Progenitor cell of endocrine pancreas (in vitro differentiated cells): ENCODE data around the gene CACNG6. TPM values are rescaled to one million over a fixed set of nuclear protein-coding genes. Genes with fewer than 3 reads are reported as not detected.

ENCODE experiments used
- DNase-seq: peaks from one replicate; pipeline ENCODE4 v3.0.0; 2021; ENCODE audit warnings: low spot score; ENCODE audit not compliant: unreplicated experiment
- H3K27ac Mint-ChIP-seq: 2 replicates; pipeline ENCODE4 v1.8.0; 2021; ENCODE audit warnings: mild to moderate bottlenecking, moderate library complexity, mixed read lengths
- H3K27me3 Mint-ChIP-seq: 2 replicates; pipeline ENCODE4 v1.8.0; 2021; ENCODE audit warnings: mixed read lengths
- H3K36me3 Mint-ChIP-seq: 2 replicates; pipeline ENCODE4 v1.8.0; 2022; ENCODE audit warnings: mixed read lengths; ENCODE audit not compliant: insufficient read depth
- H3K4me1 Mint-ChIP-seq: 2 replicates; pipeline ENCODE4 v1.8.0; 2021; ENCODE audit warnings: low read depth, mixed read lengths
- H3K4me3 Mint-ChIP-seq: 2 replicates; pipeline ENCODE4 v1.8.0; 2021; ENCODE audit warnings: low read depth, mild to moderate bottlenecking, moderate library complexity, mixed read lengths
- H3K9me3 Mint-ChIP-seq: 2 replicates; pipeline ENCODE4 v1.8.0; 2021; ENCODE audit warnings: low read depth, mixed read lengths
- total RNA-seq: library from RNA; stranded (reverse); gene quantifications from 2 replicates; pipeline ENCODE4 v1.2.1, GENCODE V29; 2021
- TF ChIP-seq, protein P1 (sequence below): fragments of 200-600 bp; sonication (generic); IDR thresholded peaks from one replicate; pipeline ENCODE4 v1.5.0; 2021; ENCODE audit warnings: antibody characterized with exemption, mild to moderate bottlenecking; ENCODE audit not compliant: unreplicated experiment

Gene CACNG6
- total RNA-seq, 1 donor from 2014 or later = 7.6 TPM

DNA sequence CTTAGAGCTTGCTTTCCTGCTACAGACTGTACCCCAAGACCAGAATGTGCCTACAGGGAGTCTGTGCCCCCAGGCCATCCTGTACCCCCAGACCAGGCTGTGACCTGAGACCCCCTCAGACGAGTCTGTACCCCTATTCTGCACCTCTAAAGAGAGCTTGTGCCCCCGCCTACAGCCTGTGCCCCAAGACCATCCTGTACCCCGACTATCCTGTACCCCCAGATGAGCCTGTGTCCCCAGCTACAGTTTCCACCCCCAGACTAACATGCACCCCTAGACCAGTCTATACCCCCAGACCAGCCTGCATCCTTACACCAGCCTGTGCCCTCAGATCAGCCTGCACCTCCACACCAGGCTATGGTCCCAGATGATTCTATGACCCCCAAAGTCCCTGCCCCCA lies 2.0 kb downstream of the CACNG6 start:
- H3K9me3 Mint-ChIP-seq = no peaks in the 10 kb centered on the region
- peaks cover 38% of the 10 kb centered on the region for H3K27me3 Mint-ChIP-seq
- no peak overlapping the region for H3K4me3 Mint-ChIP-seq
- DNase-seq = no peak
- TF ChIP-seq, protein P1, sequence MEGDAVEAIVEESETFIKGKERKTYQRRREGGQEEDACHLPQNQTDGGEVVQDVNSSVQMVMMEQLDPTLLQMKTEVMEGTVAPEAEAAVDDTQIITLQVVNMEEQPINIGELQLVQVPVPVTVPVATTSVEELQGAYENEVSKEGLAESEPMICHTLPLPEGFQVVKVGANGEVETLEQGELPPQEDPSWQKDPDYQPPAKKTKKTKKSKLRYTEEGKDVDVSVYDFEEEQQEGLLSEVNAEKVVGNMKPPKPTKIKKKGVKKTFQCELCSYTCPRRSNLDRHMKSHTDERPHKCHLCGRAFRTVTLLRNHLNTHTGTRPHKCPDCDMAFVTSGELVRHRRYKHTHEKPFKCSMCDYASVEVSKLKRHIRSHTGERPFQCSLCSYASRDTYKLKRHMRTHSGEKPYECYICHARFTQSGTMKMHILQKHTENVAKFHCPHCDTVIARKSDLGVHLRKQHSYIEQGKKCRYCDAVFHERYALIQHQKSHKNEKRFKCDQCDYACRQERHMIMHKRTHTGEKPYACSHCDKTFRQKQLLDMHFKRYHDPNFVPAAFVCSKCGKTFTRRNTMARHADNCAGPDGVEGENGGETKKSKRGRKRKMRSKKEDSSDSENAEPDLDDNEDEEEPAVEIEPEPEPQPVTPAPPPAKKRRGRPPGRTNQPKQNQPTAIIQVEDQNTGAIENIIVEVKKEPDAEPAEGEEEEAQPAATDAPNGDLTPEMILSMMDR = no peak
- H3K36me3 Mint-ChIP-seq = no peaks in the 10 kb centered on the region
- no peak overlapping the region for H3K27ac Mint-ChIP-seq
- H3K4me1 Mint-ChIP-seq = peaks cover 3% of the 10 kb centered on the region

DNA sequence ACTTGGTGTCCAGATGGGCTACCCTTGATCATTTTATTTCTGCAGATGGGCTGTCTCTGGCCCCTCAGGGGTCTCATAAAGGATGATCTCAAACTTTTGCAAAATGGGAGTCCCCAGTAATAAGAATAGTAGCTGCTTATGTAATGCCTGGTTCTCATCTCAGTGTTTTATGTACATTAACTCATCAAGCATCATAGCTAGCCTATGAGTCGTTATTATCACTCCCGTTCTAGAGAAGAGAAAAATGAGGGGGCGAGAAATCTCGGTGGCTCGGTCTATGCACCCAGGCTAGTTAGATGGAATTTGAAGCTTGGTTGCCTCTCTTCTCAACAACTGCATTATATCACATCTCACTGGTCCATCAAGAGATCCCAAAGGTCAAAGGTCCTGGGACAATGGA lies 3.4 kb downstream of the CACNG6 start:
- H3K4me1 Mint-ChIP-seq = peaks cover 3% of the 10 kb centered on the region
- no peak overlapping the region for H3K27ac Mint-ChIP-seq
- TF ChIP-seq, protein P1 = no peak
- H3K9me3 Mint-ChIP-seq = no peaks in the 10 kb centered on the region
- H3K4me3 Mint-ChIP-seq = no peak overlapping the region
- DNase-seq = no peak
- H3K27me3 Mint-ChIP-seq = peaks cover 42% of the 10 kb centered on the region
- no peaks in the 10 kb centered on the region for H3K36me3 Mint-ChIP-seq

DNA sequence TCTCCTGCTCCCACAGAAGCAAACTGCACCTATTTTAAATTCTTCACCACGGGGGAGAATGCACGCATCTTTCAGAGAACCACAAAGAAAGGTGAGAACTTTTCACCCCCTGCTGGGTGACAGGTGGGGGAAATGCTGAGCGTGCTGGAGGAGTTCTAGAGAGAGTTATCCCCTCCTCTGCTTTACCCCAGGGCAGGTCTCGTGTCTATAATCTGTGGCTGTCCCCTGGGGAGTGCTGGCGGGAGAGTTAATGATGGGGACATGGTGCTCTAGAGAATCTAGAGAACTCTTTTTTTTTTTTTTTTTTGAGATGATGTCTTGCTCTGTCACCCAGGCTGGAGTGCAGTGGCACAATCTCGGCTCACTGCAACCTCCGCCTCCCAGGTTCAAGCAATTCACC lies 6.8 kb downstream of the CACNG6 start:
- Mint-ChIP-seq H3K4me3 (no peak overlapping the region), H3K36me3 (no peaks in the 10 kb centered on the region), H3K27me3 (peaks cover 57% of the 10 kb centered on the region), H3K4me1 (no peaks in the 10 kb centered on the region), H3K9me3 (no peaks in the 10 kb centered on the region), H3K27ac (no peak overlapping the region)
- TF ChIP-seq, protein P1 = no peak
- DNase-seq = no peak

DNA sequence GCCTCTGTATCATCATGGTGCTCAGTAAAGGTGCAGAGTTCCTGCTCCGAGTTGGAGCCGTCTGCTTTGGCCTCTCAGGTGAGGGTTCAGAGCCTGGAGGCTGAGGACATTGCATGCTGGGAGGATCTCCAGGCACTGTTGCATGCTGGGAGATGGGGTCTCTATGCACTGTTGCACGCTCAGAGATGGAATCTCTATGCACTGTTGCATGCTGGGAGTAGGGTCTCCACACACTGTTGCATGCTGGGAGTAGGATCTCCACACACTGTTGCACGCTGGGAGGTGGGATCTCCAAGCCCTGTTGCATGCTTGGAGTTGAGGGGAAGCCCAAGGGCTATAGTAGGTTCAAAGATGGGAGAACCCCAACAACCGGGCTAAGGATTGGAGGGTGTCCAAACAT lies 8.3 kb downstream of the CACNG6 start:
- Mint-ChIP-seq H3K9me3 (no peaks in the 10 kb centered on the region), H3K4me3 (no peak overlapping the region), H3K27me3 (peaks cover 49% of the 10 kb centered on the region), H3K36me3 (no peaks in the 10 kb centered on the region), H3K27ac (no peak overlapping the region), H3K4me1 (no peaks in the 10 kb centered on the region)
- DNase-seq = no peak
- TF ChIP-seq, protein P1 = no peak

DNA sequence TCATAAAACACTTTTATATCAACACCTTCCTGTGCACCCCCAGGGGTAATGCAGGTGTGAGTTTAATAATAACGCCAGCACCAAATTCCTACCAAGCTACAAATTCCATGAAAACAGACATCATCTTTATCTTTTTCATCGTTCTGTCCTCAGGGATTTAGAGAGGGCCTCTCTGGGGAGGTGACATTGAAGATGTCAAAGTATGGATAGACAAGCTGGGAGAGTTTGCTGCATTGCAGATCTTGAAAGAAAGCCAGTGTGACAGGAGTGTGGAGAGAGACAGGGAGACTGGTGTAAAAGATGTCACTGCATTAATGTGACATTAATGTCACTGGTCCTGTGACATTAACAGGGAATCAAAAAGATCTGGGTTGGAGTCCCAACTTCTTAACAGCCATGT lies 10.1 kb downstream of the CACNG6 start:
- H3K27ac Mint-ChIP-seq = no peak overlapping the region

More for the DNA sequence above, 10.1 kb downstream of the CACNG6 start:
- peaks cover 37% of the 10 kb centered on the region for H3K27me3 Mint-ChIP-seq
- no peaks in the 10 kb centered on the region for H3K9me3 Mint-ChIP-seq
- DNase-seq = no peak
- TF ChIP-seq, protein P1 = no peak
- no peak overlapping the region for H3K4me3 Mint-ChIP-seq
- H3K4me1 Mint-ChIP-seq = no peaks in the 10 kb centered on the region
- no peaks in the 10 kb centered on the region for H3K36me3 Mint-ChIP-seq
